Glutamatergic neuron (in vitro differentiated cells): ENCODE measurements around the gene ZNF226. TPM values are rescaled to one million over a fixed set of nuclear protein-coding genes. Genes with fewer than 3 reads are reported as not detected.
"Not testable (repeated sequence)": the region's sequence is repeated elsewhere in the genome, so short reads cannot be mapped to it uniquely, and the experiment has no call there.

Experiments used
- DNase-seq: peaks from one replicate; pipeline ENCODE4 v3.0.0; 2022
- H3K27ac Mint-ChIP-seq: one replicate; pipeline ENCODE4 v1.8.0; 2020; ENCODE audit warnings: mild to moderate bottlenecking, mixed read lengths, inconsistent platforms; ENCODE audit not compliant: unreplicated experiment
- H3K27me3 Mint-ChIP-seq: one replicate; pipeline ENCODE4 v1.8.0; 2020; ENCODE audit warnings: mild to moderate bottlenecking, moderate library complexity, mixed read lengths, inconsistent platforms; ENCODE audit not compliant: unreplicated experiment
- H3K36me3 Mint-ChIP-seq: one replicate; pipeline ENCODE4 v1.8.0; 2020; ENCODE audit warnings: mild to moderate bottlenecking, mixed read lengths, inconsistent platforms; ENCODE audit not compliant: unreplicated experiment
- H3K4me1 Mint-ChIP-seq: one replicate; pipeline ENCODE4 v1.8.0; 2020; ENCODE audit warnings: mild to moderate bottlenecking, low read depth, mixed read lengths, inconsistent platforms; ENCODE audit not compliant: unreplicated experiment
- H3K4me3 Mint-ChIP-seq: one replicate; pipeline ENCODE4 v1.8.0; 2020; ENCODE audit warnings: mild to moderate bottlenecking, mixed read lengths, inconsistent platforms; ENCODE audit not compliant: unreplicated experiment
- H3K9me3 Mint-ChIP-seq: one replicate; pipeline ENCODE4 v1.8.0; 2020; ENCODE audit warnings: mild to moderate bottlenecking, moderate library complexity, mixed read lengths, inconsistent platforms; ENCODE audit not compliant: unreplicated experiment
- total RNA-seq: library from RNA; stranded (reverse); fragmentation: NEBNext Ultra II Directional; extraction: Animal tissue kit (Norgen Biotek cat#: 25700); gene quantifications from one replicate; pipeline ENCODE4 v1.2.1, GENCODE V29; 2021; ENCODE audit not compliant: unreplicated experiment
- TF ChIP-seq, protein P1 (sequence below): fragments of 200-600 bp; sonication (generic); IDR thresholded peaks from one replicate; pipeline ENCODE4 v1.5.0; 2021; ENCODE audit not compliant: partially characterized antibody, unreplicated experiment

ZNF226 gene
- total RNA-seq, 1 donor from 2014 or later: 27.9 TPM

DNA sequence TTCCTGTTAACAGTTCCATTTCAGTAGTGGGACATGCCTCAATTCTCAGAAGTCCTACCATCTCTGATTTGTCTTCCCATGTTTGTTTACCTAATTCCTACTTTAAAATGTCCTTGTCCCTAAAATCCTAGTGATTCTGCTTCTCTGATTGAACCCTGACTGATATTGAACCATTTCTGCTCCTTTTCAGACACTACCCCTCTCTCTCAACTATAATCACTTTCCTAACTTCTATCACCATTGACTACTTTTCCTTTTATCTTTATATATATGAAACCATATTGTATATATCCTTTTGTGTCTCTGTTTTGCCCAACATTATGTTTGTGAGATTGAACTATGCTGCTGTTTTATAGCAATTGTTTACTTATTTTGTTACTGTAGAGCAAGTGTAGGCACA, 31.9 kb downstream of the ZNF226 start:
- H3K27me3 Mint-ChIP-seq: peaks cover 2% of the 10 kb centered on the region
- DNase-seq: no peak
- H3K4me3 Mint-ChIP-seq: no peak overlapping the region
- H3K9me3 Mint-ChIP-seq: no peaks in the 10 kb centered on the region
- H3K36me3 Mint-ChIP-seq: no peaks in the 10 kb centered on the region
- no peak overlapping the region for H3K27ac Mint-ChIP-seq
- TF ChIP-seq, protein P1, sequence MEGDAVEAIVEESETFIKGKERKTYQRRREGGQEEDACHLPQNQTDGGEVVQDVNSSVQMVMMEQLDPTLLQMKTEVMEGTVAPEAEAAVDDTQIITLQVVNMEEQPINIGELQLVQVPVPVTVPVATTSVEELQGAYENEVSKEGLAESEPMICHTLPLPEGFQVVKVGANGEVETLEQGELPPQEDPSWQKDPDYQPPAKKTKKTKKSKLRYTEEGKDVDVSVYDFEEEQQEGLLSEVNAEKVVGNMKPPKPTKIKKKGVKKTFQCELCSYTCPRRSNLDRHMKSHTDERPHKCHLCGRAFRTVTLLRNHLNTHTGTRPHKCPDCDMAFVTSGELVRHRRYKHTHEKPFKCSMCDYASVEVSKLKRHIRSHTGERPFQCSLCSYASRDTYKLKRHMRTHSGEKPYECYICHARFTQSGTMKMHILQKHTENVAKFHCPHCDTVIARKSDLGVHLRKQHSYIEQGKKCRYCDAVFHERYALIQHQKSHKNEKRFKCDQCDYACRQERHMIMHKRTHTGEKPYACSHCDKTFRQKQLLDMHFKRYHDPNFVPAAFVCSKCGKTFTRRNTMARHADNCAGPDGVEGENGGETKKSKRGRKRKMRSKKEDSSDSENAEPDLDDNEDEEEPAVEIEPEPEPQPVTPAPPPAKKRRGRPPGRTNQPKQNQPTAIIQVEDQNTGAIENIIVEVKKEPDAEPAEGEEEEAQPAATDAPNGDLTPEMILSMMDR: no peak
- no peaks in the 10 kb centered on the region for H3K4me1 Mint-ChIP-seq

DNA sequence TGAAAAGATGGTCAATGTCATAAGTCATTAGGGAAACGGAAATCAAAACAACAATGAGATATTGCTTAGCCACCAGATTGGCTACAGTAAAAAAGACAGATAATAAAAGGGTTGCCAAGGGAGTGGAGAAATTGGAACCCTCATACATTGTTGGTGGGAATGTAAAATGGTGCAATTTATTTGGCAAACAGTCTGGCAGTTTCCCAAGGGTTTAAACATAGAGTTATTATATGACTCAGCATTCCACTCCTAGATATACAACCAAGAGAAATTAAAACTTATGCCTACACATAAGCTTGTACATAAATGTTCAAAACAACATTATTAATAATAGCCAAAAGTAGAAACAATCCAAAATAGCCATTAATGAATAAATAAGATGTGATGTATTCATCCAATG, 37.6 kb downstream of the ZNF226 start:
- peaks cover 4% of the 10 kb centered on the region for H3K36me3 Mint-ChIP-seq
- no peak overlapping the region for H3K27ac Mint-ChIP-seq
- H3K4me3 Mint-ChIP-seq: no peak overlapping the region
- no peaks in the 10 kb centered on the region for H3K27me3 Mint-ChIP-seq
- peaks cover 4% of the 10 kb centered on the region for H3K9me3 Mint-ChIP-seq
- H3K4me1 Mint-ChIP-seq: peaks cover 2% of the 10 kb centered on the region
- TF ChIP-seq, protein P1: no peak
- no peak for DNase-seq

GRCh38 chr19:44202974-44203373, 38.1 kb downstream of the ZNF226 start:
- Mint-ChIP-seq H3K36me3 (peaks cover 4% of the 10 kb centered on the region), H3K4me3 (no peak overlapping the region), H3K27me3 (no peaks in the 10 kb centered on the region), H3K4me1 (peaks cover 2% of the 10 kb centered on the region), H3K27ac (no peak overlapping the region), H3K9me3 (peaks cover 4% of the 10 kb centered on the region)
- no peak for DNase-seq
- TF ChIP-seq, protein P1: no peak

DNA sequence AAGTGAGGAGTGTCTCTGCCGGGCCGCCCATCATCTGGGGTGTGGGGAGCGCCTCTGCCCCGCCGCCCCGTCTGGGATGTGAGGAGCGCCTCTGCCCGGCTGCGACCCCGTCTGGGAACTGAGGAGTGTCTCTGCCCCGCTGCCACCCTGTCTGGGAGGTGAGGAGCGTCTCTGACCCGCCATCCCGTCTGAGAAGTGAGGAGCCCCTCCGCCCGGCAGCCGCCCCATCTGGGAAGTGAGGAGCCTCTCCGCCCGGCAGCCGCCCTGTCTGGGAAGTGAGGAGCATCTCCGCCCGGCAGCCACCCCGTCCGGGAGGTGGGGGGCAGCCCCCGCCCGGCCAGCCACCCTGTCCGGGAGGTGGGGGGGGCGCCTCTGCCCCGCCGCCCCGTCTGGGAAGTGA, 39.0 kb downstream of the ZNF226 start:
- H3K27ac Mint-ChIP-seq, H3K9me3 Mint-ChIP-seq, H3K4me3 Mint-ChIP-seq, DNase-seq, H3K27me3 Mint-ChIP-seq, H3K36me3 Mint-ChIP-seq, H3K4me1 Mint-ChIP-seq: not testable (repeated sequence)

DNA sequence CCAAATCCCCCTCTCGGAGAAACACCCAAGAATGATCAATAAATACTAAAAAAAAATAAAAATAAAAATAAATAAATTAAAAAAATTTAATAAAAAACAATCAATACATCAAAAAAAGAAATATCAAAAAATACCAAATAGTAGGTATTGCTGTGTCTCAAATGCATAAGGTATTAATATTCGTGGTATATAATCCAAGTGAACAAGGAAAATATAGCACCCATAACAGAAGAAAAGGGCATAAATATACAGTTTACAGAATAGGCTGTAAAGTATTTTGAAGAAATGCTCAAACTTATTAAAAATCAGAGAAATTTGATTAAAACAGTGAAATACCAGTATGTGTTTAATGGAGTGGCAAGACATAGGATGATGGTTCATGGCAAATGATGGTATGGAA, 39.9 kb downstream of the ZNF226 start:
- Mint-ChIP-seq H3K9me3 (peaks cover 4% of the 10 kb centered on the region), H3K4me3 (no peak overlapping the region), H3K27me3 (peaks cover 2% of the 10 kb centered on the region), H3K4me1 (peaks cover 2% of the 10 kb centered on the region), H3K36me3 (peaks cover 4% of the 10 kb centered on the region), H3K27ac (no peak overlapping the region)
- DNase-seq: no peak
- TF ChIP-seq, protein P1: no peak
